ENCODE data around the gene BABAM1. TPM values are rescaled to one million over a fixed set of nuclear protein-coding genes. Genes with fewer than 3 reads are reported as not detected.

Gene BABAM1
- total and polyA plus RNA-seq, 12 donors, result 68.5 to 162 (median 81.2) TPM

DNA sequence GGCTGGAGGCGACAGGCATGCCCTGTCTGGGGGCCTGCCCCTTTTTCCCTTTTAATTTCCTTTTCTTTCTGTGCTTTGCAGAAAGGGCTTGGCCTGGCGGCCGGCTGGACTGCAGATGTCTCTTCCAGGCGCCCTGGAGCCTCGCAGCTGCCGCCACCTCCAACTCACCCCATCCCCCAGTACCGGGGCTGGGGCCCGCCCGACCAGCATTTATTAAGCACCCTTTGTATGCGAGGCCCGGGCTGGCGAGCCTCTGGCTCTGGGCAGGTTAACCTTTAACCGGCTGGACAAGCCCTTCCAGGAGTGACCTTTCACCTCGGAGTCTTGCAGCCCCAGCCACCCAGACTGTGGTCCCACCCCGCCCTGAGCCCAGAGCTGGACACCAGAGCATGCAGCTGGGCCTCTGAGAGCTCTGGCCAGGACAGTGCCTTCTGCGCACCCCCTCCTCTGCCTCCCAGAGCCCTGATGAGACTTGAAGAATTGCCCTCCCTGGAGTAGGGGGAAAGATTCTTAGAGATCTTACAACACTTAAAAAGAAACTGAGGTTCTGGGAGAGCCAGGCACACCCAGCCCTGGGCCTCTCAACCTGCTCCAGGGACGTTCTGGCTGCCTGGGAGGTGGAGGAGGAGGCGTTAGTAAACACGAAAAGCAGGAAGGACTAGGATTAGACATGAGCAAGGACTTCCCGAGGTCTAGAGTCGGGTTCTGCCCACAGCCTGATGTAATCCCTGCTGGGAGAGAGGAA, 20.4 kb upstream of the BABAM1 start:
- intact Hi-C loops (cut with DNase I), result no loop called here
- peak in 4 of 7 donors; percentile 32 to 58 (median 45) for DNase-seq
- H3K36me3 ChIP-seq (replicated peaks in 1 of 2), result no peaks in the 10 kb centered on the region
- 14 to 33% (median 25%) methylated on average over 16 to 21 of the region's 21 CpGs for whole genome bisulfite sequencing, 4 donors
- H3K27ac ChIP-seq, result peak overlapping the region in 4 of 5 donors; percentile 49 to 86 (median 64)
- H3K4me3 ChIP-seq, result peak overlapping the region in 2 of 4 donors; percentile 19 to 99
- TF ChIP-seq POLR2A (IDR thresholded peaks at IDR 0.05), result no peak
- TF ChIP-seq, protein P1, sequence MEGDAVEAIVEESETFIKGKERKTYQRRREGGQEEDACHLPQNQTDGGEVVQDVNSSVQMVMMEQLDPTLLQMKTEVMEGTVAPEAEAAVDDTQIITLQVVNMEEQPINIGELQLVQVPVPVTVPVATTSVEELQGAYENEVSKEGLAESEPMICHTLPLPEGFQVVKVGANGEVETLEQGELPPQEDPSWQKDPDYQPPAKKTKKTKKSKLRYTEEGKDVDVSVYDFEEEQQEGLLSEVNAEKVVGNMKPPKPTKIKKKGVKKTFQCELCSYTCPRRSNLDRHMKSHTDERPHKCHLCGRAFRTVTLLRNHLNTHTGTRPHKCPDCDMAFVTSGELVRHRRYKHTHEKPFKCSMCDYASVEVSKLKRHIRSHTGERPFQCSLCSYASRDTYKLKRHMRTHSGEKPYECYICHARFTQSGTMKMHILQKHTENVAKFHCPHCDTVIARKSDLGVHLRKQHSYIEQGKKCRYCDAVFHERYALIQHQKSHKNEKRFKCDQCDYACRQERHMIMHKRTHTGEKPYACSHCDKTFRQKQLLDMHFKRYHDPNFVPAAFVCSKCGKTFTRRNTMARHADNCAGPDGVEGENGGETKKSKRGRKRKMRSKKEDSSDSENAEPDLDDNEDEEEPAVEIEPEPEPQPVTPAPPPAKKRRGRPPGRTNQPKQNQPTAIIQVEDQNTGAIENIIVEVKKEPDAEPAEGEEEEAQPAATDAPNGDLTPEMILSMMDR (IDR thresholded peaks at IDR 0.05), result no peak
- H3K9me3 ChIP-seq (replicated peaks in 1 of 3), result no peaks in the 10 kb centered on the region
- no peaks in the 10 kb centered on the region for H3K27me3 ChIP-seq
- peaks cover 0 to 22% of the 10 kb centered on the region in 2 donors for H3K4me1 ChIP-seq (replicated peaks in 1 of 2)

DNA sequence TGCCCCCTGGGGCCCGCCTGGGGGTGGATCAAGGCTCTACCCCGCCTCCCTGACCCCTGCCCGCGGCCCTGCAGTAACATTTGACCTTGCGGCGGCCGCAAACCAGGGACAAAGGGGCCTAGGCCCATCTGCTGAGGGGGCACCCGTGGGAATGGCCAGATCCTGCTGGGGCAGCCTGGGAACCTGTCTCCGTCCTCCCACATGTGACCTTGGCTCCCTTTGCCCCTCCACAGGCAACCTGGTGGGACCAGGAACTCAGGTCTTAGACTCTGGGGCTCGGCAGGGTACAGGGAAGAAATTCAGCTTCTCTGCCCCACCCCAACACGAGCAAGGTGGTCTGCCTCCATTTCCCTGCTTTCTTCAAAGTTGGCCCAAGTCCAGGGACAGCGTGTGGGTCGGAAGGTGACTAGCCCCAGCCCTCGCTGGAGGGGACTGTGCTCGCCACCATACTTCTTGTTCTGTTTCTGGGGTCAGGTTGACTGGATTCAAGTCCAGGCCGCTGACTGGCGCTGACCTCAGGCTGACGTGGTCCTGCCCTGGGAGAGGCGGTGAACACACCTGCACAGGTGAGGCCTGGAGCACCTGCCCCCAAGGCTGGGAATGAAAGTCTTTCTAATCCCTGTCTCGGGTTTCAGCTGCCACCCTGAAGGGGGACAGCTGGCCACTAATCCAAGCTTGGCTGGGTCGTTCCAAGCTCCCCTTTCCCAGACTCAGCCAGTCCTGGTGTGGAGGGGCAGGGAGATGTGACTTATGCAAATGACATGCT, 19.0 kb upstream of the BABAM1 start:
- no peak overlapping the region for H3K4me3 ChIP-seq
- no peaks in the 10 kb centered on the region for H3K27me3 ChIP-seq
- intact Hi-C loops (cut with DNase I), result no loop called here
- H3K27ac ChIP-seq, result peak overlapping the region in 1 of 5 donors; percentile 5
- no peaks in the 10 kb centered on the region for H3K9me3 ChIP-seq (replicated peaks in 1 of 3)
- no peaks in the 10 kb centered on the region for H3K36me3 ChIP-seq (replicated peaks in 1 of 2)
- H3K4me1 ChIP-seq (replicated peaks in 1 of 2), result peaks cover 0 to 14% of the 10 kb centered on the region in 2 donors
- DNase-seq, result no peak
- TF ChIP-seq POLR2A (IDR thresholded peaks at IDR 0.05), result no peak
- TF ChIP-seq, protein P1 (IDR thresholded peaks at IDR 0.05), result no peak
- WGBS, 4 donors, result 48 to 77% (median 65%) methylated on average over 6 to 21 of the region's 21 CpGs

DNA sequence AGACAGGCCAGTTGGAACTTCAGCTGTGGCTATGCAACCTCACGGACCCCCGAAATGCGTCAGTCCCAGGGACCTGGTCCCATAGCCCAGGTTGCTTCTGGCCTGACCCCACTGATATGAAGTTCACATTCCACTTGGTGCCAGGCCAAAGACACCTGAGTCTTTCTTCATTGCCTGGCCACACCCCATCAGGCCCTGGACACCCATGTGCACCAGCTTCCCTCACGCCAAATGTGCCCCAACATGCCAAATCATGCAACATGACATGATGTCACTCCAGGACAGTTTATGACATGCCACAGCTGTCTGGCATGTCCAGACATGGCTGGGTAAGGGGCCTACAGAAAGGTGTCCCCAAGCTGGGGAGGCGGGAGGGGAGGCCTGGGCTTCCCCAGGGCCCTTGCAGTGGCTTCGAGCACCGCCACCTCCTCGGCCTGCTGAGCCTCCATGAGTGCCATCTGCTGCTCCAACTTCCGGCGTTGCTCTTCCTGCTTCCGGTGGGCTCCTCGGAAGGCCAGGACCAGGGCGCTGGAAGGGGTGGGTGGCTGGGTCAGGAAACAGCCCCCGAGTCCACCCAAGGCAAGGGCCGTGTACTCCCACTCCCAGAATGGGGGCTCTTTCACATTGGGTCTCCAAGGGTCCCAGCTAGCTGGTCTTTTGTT, 17.2 kb upstream of the BABAM1 start:
- intact Hi-C loops (cut with DNase I), result no loop called here
- no peaks in the 10 kb centered on the region for H3K27me3 ChIP-seq
- 79 to 92% (median 89%) methylated on average over 4 to 15 of the region's 15 CpGs for WGBS, 4 donors
- no peaks in the 10 kb centered on the region for H3K9me3 ChIP-seq (replicated peaks in 1 of 3)
- no peaks in the 10 kb centered on the region for H3K36me3 ChIP-seq (replicated peaks in 1 of 2)
- no peak for TF ChIP-seq POLR2A (IDR thresholded peaks at IDR 0.05)
- TF ChIP-seq, protein P1 (IDR thresholded peaks at IDR 0.05), result no peak
- peaks cover 0 to 10% of the 10 kb centered on the region in 2 donors for H3K4me1 ChIP-seq (replicated peaks in 1 of 2)
- peak overlapping the region in 1 of 5 donors; percentile 7 for H3K27ac ChIP-seq
- DNase-seq, result no peak
- no peak overlapping the region for H3K4me3 ChIP-seq

DNA sequence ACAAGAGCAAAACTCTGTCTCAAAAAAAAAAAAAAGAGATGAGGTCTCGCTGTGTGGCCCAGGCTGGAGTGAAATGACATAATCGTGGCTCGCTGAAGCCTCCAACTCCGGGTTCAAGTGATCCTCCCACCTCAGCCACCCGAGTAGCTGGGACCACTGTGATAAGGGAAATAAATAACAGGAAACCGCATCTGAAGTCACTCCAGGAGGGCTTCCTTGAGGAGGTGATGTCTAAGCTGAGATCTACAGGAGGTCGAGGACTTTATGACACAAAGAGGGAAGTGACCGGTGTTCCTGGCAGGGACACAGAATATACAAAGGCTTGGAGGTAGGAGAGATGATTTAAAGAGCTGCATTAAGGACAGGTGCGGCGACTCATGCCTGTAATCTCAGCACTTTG, 12.6 kb upstream of the BABAM1 start:
- 71 to 86% (median 81%) methylated on average over 9 to 10 of the region's 10 CpGs for WGBS, 4 donors
- intact Hi-C loops (cut with DNase I), result no loop called here
- H3K27ac ChIP-seq, result no peak overlapping the region
- no peaks in the 10 kb centered on the region for H3K36me3 ChIP-seq (replicated peaks in 1 of 2)
- H3K9me3 ChIP-seq (replicated peaks in 1 of 3), result peaks cover 0 to 6% (median 0%) of the 10 kb centered on the region in 3 donors
- no peaks in the 10 kb centered on the region for H3K4me1 ChIP-seq (replicated peaks in 1 of 2)
- no peak for DNase-seq
- TF ChIP-seq, protein P1 (IDR thresholded peaks at IDR 0.05), result no peak
- TF ChIP-seq POLR2A (IDR thresholded peaks at IDR 0.05), result no peak
- H3K27me3 ChIP-seq, result no peaks in the 10 kb centered on the region
- no peak overlapping the region for H3K4me3 ChIP-seq
